Keratinocyte (primary cell): Measurements from ENCODE around the gene RAMACL.

ENCODE experiments used
- EZH2 ChIP-seq: IDR thresholded peaks from one replicate; pipeline ENCODE4 v1.6.1; 2012; ENCODE audit warnings: inconsistent platforms, mild to moderate bottlenecking, low read length, moderate library complexity
- TF ChIP-seq, protein P1 (sequence below), 3 experiments: IDR thresholded peaks in 1 of 3; conservative IDR thresholded peaks in 1 of 3; optimal IDR thresholded peaks in 1 of 3; 2 replicates in 2 of 3; 3 replicates in 1 of 3; pipeline versions ENCODE3 to v1.5.1; 2011; ENCODE audit warnings: low read length in 3 of 3, mild to moderate bottlenecking in 3 of 3, moderate library complexity in 2 of 3, control low read depth in 1 of 3, inconsistent platforms in 1 of 3; ENCODE audit not compliant: insufficient read depth in 2 of 3; ENCODE audit errors: extremely low read depth in 1 of 3

DNA sequence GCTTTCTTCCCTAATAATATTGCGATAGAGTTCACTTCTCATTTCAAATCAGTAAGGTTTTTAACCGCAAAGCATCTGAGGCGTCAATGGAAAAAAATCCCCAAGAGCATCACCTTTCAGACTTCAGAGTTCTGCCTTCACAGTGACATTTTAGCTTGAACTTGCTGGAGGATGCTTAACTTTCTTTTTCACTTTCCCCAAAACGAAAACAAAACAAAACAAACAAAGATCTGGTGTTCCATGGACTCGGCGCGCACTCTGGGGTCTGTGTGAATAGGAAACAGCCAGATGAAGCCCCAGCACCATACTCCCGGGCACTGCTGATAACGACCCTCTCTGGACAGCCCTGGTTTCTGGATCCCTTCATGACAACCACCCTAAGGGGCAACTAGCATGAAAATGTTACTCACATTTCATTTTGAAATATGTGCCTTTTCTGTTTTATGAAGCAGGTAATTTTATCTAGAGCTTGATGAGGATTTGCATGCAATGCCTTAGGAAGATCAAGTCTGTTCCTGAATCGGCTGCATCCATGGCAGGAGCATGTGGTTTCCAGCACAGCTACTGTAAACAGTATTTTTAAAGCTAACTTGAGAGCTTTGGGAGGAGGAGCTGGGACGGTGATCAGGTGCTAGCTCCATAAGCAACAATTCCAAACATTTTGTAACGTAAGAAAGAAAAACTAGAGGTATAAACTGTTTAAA is 44.5 kb downstream of the RAMACL start:
- TF ChIP-seq, protein P1, sequence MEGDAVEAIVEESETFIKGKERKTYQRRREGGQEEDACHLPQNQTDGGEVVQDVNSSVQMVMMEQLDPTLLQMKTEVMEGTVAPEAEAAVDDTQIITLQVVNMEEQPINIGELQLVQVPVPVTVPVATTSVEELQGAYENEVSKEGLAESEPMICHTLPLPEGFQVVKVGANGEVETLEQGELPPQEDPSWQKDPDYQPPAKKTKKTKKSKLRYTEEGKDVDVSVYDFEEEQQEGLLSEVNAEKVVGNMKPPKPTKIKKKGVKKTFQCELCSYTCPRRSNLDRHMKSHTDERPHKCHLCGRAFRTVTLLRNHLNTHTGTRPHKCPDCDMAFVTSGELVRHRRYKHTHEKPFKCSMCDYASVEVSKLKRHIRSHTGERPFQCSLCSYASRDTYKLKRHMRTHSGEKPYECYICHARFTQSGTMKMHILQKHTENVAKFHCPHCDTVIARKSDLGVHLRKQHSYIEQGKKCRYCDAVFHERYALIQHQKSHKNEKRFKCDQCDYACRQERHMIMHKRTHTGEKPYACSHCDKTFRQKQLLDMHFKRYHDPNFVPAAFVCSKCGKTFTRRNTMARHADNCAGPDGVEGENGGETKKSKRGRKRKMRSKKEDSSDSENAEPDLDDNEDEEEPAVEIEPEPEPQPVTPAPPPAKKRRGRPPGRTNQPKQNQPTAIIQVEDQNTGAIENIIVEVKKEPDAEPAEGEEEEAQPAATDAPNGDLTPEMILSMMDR (optimal IDR thresholded peaks at IDR 0.05 in 1 of 3, IDR thresholded peaks at IDR 0.05 in 1 of 3, conservative IDR thresholded peaks at IDR 0.05 in 1 of 3; ENCODE audit: extremely low read depth in 1 of 3, insufficient read depth in 2 of 3, low read length in 3 of 3), result no peak
- TF ChIP-seq EZH2, result no peak
